T-helper 1 cell treated with Interleukin-12 subunit alpha and Interleukin-12 subunit beta and Interleukin-4 antibody, amounts not matched to agents 30 ng/mL and 1 ng/mL, for 36 hours (primary cell): ENCODE measurements around the gene REC8. TPM values are rescaled to one million over a fixed set of nuclear protein-coding genes. Genes with fewer than 3 reads are reported as not detected.

Experiments
- intact Hi-C: fragments of 100-400 bp; cut with micrococcal nuclease; formaldehyde crosslinking; loops from one replicate; pipeline ENCODE4 v1.15.1; 2024
- total RNA-seq: library from RNA; stranded (reverse); gene quantifications from 2 replicates; pipeline ENCODE4 v1.2.3, GENCODE V29; 2022

REC8 gene
- total RNA-seq, 1 donor from 2014 or later = 78.3 TPM

DNA sequence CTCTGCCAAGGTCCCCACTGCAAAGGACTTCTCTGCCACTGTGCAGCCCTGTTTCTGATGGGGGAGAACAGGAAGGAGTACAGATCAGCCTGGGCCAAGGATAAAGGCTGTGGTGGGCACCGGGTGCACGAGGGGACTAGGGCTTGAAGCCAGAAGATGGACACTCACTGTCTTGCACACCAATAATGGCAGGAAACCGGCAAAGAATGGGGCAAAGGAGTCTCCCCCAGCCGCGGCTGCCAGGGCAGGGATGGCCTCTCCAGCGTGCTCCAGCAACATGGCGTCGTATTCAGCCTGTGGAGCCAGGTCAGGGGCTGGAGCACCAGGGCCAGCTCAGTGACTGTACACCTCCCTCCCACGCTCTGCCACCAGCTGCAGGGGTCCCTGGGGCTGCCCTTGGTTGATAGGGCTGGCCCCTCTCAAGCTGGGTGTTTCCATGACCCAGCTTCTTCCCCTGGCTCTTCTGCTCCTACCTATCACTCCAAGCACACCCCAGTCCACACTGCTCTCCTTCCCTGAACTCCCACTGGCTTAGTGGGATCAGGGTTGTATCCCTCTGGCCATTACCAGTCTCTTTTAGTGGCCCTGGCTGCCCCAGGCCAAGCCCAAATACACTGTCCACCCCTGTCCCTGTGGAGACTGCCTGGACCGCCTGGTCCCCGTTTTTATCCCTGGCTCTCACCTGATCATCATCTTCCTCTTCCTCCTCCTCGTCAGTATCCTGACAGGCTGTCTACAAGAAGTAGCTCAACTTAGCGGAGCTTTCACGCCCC lies 10.4 kb downstream of the REC8 start:
- intact Hi-C loops = no loop called here

DNA sequence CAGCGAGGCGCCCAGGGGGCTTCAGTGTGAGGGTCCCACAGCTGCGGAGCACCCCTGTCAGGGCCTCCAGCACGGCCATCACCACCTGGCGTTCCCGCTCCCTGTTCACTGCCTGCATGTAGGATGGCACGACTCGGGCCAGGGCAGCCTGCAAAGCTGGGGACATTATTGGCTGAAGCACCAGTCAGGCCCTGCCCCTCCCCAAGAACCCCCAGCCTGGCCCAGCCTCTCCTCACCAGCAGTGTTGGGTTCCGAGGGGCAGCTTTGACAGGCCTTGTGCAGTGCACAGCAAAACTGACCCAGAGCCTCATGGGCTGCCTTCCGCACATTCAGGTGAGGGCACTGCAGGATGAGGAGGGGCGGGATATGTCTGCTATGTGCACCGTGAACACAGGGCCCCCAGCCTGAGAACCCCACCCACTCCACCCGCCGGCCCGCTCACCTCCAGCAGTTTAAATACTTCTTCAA lies 11.2 kb downstream of the REC8 start:
- intact Hi-C loops = no loop called here

DNA sequence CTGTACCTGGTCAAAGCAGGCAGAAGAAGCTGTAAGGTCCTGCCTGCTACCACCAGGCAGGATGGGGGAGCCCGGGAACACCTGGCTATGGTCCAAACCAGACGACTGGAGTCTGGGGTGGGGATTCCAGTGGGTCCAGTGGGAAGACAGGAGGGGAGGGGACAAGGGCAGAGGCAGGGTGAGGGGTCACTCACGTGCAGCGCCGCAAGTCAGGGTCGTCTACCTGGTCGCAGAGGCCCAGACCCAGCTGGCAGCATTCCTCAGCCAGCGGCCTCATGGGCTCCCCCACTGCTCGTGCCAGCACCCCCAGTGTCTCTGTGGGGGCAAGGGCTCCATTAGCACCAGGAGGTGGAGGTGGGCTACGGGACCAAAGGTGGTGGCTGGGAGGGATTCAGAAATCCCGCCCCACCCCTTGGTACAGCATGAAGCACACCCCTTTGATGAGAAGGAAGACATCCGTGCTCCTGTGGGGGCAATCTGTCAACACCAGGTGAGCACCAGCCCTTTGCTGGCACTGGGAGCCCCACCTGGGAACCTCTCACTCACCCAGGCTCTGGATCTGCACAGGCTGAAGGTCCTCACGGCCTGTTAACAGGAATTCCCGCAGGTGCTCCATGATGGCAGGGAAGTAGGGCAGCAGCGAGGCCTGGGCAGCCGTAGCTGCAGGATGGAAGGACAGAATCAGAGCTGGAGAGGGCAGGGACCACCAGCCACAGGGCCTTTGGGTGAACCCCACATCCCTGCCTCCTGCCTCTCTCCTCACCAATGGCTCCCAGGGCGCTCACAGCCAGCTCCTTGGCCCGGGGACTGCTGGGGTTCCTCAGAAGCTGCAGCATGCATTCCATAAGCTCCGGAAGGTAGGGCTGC lies 12.5 kb downstream of the REC8 start:
- intact Hi-C loops = no loop called here

DNA sequence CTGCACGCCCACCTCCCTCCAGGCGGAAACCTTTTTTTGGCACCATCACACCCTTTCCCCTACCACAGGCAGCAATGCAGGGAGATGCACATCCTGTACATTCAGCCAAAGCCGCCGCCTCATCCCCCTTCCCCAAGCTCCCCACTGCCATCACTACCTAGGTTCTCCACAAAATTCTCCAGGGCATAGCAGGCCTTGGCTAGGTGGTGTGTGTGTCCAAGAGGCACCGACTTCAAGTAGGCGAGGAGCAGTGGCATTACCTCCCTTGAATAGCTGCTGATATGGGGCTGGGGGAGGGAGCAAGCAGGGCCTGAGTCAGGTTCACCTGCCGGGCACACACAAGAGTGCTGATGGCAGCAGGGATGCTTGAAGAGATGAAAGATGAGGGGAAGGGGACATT lies 13.1 kb downstream of the REC8 start:
- intact Hi-C loops = no loop called here

- intact Hi-C loops = no loop called here
Observed at GRCh38 chr14:24185741-24186140, 13.9 kb downstream of the REC8 start.

DNA sequence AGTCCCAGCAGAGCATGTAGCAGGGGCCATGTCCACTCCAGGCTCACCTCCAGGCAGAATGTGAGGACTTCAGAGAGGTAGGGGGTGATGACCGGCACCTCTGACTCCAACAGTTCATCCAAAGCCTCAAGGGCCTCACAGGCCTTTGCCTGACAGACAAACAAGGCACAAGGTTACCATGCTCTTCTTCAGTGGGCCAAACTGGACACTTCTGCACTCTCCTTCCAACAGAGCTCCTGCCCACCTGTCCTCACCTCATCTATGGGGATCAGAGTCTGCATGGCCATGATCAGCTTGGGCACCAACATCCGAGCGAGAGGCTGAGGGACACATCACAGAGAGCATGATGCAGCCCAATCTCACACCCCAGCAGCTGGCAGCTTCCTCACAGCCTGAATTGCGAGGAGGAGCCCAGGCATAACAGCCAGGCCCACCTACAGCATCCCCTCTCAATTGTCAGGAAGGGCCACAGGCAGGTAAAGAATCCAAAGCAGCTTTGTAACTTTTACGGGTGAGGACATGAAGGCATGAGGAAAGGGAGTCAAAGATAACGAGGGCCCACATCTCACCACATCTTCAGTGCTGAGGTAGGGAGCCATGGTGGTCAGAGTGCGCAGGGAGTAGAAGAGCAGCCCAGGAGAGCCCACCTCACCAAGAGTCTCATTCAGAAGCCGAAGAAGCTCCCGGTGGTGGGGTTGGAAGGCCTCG lies 15.1 kb downstream of the REC8 start:
- intact Hi-C loops = no loop called here

DNA sequence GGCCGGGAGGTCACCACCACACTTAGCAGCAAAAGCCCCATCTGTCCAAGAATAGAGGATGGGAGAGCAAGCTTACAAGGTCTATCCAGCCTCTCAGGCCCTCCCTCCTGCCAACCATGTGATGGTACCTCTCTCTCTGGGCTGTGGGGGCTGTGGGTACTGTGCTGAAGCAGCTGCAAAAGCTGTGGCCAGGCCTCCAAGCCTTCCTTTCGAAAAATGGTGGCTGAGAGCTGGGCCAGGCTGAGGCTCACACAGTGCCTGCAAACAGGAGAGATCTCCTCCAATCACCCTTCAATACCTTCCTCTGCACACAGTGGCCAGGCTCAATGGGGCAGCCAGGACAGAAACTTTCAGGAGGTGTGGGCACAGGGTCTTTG lies 15.6 kb downstream of the REC8 start:
- intact Hi-C loops = no loop called here

DNA sequence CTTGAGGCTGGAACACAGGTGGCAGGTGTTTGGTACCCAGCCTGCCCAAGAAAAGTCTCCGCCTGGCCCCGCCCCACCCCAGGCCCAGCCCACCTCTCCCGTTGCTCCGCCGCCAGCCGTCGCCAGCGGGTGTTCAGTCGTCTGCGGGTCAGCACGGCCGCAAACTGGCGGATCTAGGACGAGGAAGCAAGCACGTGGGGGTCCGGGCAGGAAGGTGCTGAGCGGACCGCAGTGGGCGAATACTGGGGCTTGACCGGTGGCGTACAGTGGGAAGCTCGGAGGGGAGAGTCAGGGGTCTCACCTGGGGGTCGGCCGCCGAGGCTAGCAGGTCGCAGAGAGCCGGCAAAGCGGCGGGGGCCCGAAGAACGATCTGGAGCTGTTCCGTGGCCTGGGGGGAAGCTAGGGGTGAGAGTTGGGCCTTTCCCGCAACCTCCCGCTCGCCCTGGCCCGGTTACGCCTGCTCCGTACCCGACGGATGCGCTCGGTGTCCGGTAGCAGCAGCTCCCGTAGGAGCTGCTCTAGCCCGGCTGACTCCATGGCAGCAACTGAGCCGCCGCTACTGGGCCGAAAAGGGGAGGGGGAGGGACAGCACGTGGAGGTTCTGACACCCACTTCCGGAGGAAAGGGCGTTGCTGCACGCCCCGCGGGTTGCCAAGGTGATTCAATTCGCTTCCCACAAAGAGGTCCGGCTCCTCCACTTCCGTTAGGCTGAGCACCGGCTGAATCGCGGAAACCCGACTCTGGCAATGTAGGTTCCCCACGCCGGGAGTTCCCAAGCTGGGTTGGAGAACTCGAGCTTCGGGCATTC lies 16.6 kb downstream of the REC8 start, which contains the start of gene IPO4:
Gene IPO4, minus strand, starts transcription at position 566 of the 808 bp plus-strand sequence. Its CDS starts 29 bp downstream, at position 537.
- intact Hi-C loops = loop anchor here (1.0 kb wide), 10 partner anchors 25 to 254 kb away; partner anchors contain the start of genes CHMP4A, DCAF11, DHRS1 and GMPR2

- intact Hi-C loops = no loop called here
Observed at GRCh38 chr14:24189059-24189375, 17.1 kb downstream of the REC8 start.

- intact Hi-C loops = no loop called here
Observed at GRCh38 chr14:24189460-24189859, 17.6 kb downstream of the REC8 start.

- intact Hi-C loops = no loop called here
Observed at GRCh38 chr14:24190416-24190815, 18.5 kb downstream of the REC8 start.

GRCh38 chr14:24192933-24193332 lies 21.1 kb downstream of the REC8 start:
- intact Hi-C loops = no loop called here

DNA sequence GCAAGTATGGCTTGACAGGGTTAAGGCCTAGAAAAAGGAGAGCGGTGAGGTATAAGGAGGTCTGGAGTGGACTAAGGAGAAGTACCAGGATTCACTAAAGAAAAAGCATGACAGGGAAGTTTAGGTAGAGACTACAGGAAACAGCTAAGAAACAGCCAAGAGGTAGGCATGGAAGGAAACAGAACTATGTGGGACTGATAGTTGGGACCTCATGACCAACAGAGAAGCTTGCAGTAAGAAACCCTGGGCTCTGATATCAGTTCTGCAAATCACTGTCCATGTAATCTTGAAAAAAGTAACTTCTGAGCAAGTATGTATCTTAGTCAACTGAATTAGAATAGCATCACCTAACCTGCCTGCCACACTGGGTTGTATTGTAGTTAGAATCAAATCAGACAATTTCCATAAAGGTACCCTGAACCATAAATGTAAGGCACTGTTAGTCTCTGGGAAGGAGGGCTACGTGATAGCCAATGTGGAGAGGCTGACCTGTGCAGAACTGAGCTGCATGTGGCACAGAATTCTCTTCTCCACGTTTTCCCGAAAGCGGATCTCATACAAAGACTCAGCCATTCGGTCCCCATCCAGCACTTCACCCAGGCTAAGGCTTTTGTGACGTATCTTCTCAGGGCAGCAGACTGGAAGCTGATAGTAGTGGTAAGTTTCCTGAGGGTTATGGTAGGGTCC lies 22.4 kb downstream of the REC8 start:
- intact Hi-C loops = loop anchor here (1.0 kb wide), 1 partner anchor 77 kb away; the partner anchor contains the start of gene RABGGTA

DNA sequence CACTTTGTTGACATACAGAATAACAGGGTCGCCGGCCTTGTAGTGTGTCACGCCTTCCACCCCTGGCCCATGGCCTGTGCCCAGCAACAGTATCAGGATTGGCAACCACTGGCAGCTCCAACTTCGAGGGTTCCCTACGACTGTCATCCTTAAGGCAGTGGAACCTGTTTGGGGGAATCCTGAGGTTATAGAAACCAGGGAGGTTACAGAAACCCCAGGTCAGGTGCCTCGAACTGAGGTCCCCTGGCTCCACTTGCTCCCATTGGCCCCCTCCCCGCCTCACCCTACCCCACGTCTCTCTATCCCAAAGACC lies 22.9 kb downstream of the REC8 start:
- intact Hi-C loops = loop anchor here (1.0 to 5.0 kb wide), 11 partner anchors 18 to 643 kb away; partner anchors contain the start of genes CHMP4A, DCAF11, DHRS1 and EMC9

DNA sequence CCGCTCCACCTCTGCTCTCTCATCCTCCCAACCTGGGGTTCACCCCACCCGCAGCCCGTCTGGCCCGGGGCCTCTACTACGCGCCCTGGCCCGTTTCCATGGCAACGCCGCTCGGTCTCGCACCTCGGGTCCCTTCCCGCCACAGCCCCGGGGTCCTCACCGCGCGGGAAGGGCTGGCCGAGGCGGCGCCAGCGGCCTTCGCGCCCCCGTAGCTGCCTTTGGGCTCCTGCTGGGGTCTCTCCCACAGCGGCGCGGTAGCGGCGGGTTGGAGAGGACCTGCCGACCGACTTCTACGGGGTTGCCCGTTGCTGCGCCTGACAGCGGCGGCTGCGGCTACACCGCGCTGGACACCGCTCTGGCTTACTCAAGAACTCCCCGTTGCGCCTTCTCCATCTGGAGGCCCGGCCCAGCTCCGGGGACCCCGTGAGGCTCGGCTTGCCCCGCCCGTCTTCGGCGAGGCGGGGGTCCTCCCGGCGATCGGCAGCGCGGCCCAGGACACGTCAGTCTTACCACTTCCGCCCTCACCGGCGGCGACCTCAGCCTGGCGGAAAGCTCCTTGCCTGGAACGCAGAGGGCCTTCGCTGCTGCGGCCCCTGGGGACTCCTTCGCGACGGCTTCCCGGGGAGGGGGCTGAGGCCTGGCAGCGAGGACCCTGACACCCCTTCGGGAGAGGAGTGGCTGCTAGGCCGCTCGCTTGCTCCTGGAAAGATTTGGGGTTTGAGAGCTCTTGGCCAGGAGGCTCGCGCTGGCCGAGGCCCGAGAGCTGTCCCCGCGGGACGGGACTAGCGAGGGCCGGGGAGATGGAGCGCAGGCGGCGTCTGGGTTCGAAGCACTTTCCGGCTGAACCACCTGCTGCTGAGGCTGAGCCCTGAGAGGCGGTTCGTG lies 23.5 kb downstream of the REC8 start, which contains the start of gene TM9SF1:
Gene TM9SF1, minus strand, starts transcription at position 256 of the 885 bp plus-strand sequence. CDS start 422 bp downstream, outside the sequence.
- intact Hi-C loops = loop anchor here (1.0 to 5.0 kb wide), 10 partner anchors 18 to 643 kb away; partner anchors contain the start of genes CHMP4A, DCAF11, DHRS1 and EMC9

DNA sequence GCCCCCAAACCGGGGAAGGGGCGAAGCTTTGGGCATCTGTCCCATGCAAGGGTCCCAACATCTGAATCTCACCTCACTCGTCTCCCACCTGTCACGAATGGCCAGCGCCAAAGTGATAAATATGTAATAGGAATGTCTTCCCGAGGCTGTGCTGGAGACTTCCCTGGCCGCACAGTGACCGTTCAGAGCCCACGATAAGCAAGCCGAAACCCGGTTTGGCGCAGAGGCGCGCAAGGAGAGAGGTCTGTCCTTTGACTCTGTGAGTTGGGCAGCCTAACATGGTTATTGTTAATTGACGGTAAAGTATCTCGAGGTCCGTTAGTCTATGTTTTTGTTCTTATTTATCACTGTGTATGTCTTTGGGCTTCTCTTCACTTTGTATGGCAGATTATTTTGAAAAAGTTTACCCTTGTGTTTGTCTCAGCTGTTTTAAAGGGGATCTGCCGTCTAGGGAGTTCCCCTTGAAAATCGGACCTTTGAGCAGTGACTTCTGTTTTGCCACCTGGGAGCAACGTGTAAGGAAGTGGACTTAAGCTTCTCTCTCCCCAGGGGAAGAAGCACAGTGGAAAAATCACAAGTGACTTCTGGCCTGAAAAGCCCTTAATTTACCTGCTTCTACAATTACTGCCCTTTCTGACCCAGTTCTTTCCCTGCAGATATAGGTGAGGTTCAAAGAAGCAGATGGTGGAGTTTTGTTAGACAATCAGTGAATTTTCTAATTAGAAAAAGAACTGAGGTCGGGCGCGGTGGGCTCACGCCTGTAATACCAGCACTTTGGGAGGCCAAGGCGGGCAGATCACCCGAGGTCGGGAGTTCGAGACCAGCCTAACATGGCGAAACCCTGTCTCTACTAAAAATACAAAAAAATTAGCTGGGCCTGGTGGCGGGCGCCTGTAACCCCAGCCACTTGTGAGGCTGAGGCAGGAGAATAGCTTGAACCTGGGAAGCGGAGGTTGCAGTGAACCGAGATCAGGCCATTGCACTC lies 24.5 kb downstream of the REC8 start:
- intact Hi-C loops = loop anchor here (5.0 kb wide), 1 partner anchor 644 kb away; the partner anchor contains the start of gene ZFHX2

DNA sequence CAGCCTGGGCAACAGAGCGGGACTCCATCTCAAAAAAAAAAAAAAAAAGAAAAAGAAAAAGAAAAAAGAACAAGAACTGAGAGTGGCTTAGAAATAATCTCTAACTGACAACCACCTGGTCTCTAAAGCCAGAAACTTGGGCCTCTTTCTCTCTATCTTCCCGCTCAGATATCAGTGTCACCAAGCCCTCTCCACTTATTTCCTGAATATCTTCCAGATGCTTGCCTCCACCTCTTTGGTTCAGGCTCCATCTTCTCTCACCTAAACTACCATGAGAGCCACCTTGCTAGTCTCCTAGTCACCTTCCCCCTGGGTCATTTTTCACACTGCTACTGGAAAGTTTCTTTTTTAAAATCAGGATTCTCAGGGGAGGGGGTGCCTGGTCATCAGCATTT lies 25.2 kb downstream of the REC8 start:
- intact Hi-C loops = loop anchor here (5.0 kb wide), 1 partner anchor 645 kb away; the partner anchor contains the start of gene ZFHX2
